Peyer's patch (tissue), 4 donors: ENCODE measurements around the gene RNF220. TPM values are rescaled to one million over a fixed set of nuclear protein-coding genes. Genes with fewer than 3 reads are reported as not detected.

Source experiments
- DNase-seq, 3 donors: peaks; one replicate each; pipeline ENCODE4 v3.0.0-alpha.2; 2017 to 2019
- H3K27ac ChIP-seq, 4 donors: fragments of 200-600 bp; sonication (generic); one replicate each; pipeline ENCODE4 v1.5.1; 2016 to 2019
- H3K27me3 ChIP-seq, 2 donors: fragments of 200-600 bp; sonication (generic); one replicate each; pipeline ENCODE4 v1.5.1; 2019
- H3K36me3 ChIP-seq, 3 donors: fragments of 200-600 bp; sonication (generic); one replicate each; pipeline ENCODE4 v1.5.1; 2016 to 2019
- H3K4me1 ChIP-seq, 4 donors: fragments of 200-600 bp; sonication (generic); one replicate each; pipeline ENCODE4 v1.5.1; 2016 to 2019
- H3K4me3 ChIP-seq, 4 donors: fragments of 200-600 bp; sonication (generic); 1 replicate in 3 of 4; 2 replicates in 1 of 4; pipeline ENCODE4 v1.5.1; 2016 to 2019; ENCODE audit warnings: mild to moderate bottlenecking in 1 of 4
- H3K9me3 ChIP-seq, 4 donors: fragments of 200-600 bp; sonication (generic); one replicate each; pipeline ENCODE4 v1.5.1; 2016 to 2019; ENCODE audit warnings: mild to moderate bottlenecking in 1 of 4
- CTCF ChIP-seq, 6 experiments: fragments of 450-650 bp in 4 of 6; fragments of 200-600 bp in 2 of 6; sonication (generic) in 1 of 6; IDR thresholded peaks; one replicate each; pipeline ENCODE4 v1.5.1; 2017 to 2019; ENCODE audit warnings: antibody characterized with exemption in 6 of 6, mild to moderate bottlenecking in 3 of 6, moderate library complexity in 1 of 6
- POLR2A ChIP-seq, 2 donors: fragments of 450-650 bp; IDR thresholded peaks; one replicate each; pipeline ENCODE4 v1.5.1; 2017; ENCODE audit warnings: antibody characterized with exemption in 2 of 2, mild to moderate bottlenecking in 2 of 2, moderate library complexity in 2 of 2
- total RNA-seq, 4 donors: library from RNA; depleted of rRNA; stranded (reverse); fragments of >200 nt; gene quantifications; one replicate each; pipeline ENCODE4 v1.1.0, GENCODE V29; 2016

The RNF220 gene
- total RNA-seq, 4 donors from 2014 or later: 107 to 152 (median 114) TPM

DNA sequence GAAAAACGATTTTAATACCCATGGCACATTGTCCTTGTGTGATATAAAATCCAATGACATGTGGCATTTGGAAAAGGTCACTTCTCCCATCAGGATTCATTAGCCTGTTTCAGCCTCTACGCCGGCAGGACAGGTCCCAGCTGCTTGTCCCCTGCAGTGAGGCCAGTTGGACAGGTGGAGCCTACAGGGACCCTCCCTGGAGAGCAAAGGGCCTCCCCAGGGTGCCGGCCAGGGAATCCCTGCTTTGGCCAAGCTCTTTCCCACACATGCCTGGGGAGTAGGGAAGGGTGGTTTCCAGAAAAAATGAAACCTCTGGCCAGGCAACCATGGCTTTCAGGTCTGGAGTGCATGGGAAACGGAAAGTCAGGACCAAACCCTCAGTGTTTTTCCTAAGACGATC lies 176.2 kb downstream of the RNF220 start:
- DNase-seq: no peak
- no peaks in the 10 kb centered on the region for H3K36me3 ChIP-seq
- H3K4me1 ChIP-seq: peaks cover 0 to 14% (median 0%) of the 10 kb centered on the region in 4 donors
- no peak overlapping the region for H3K27ac ChIP-seq
- TF ChIP-seq POLR2A (IDR thresholded peaks at IDR 0.05) (no peak), CTCF (IDR thresholded peaks at IDR 0.05) (no peak)
- H3K4me3 ChIP-seq: no peak overlapping the region
- no peaks in the 10 kb centered on the region for H3K27me3 ChIP-seq
- H3K9me3 ChIP-seq: no peaks in the 10 kb centered on the region

GRCh38 chr1:44584167-44584566 lies 179.1 kb downstream of the RNF220 start:
- no peaks in the 10 kb centered on the region for H3K36me3 ChIP-seq
- no peaks in the 10 kb centered on the region for H3K9me3 ChIP-seq
- no peak overlapping the region for H3K4me3 ChIP-seq
- no peak for TF ChIP-seq CTCF (IDR thresholded peaks at IDR 0.05)
- TF ChIP-seq POLR2A (IDR thresholded peaks at IDR 0.05): no peak
- peak in 2 of 3 donors; percentile 75 to 82 for DNase-seq
- H3K27ac ChIP-seq: peak overlapping the region in 3 of 4 donors; percentile 17 to 69 (median 58)
- H3K4me1 ChIP-seq: peaks cover 0 to 35% (median 1%) of the 10 kb centered on the region in 4 donors
- no peaks in the 10 kb centered on the region for H3K27me3 ChIP-seq

DNA sequence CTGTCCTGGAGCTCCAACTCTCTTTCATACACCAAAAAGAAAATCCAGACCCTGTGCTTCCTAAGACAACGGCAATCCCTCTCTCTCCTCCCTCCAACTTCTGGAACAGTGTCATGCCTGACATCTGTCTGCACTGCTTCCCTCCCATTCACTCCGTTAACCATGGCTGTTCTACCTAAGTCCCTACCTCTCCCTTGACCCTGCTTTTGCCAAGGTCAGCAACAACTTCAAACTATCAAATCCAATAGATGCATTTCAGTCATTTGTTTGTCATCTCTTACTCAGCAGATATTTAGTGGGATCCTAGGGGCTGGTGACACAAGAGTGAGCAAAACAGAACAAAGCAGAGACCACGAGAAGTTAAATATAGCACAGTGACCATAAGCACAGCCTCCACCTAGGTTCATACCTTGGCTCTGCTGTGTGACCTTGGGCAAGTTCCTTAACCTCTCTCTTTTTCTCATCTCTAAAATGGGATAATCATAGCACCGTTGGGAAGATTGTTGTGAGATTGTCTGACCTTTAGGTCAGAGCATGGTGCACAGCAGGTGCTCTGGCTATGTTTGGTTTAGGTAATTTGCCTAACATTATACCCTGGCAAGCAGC lies 180.4 kb downstream of the RNF220 start:
- H3K27me3 ChIP-seq: no peaks in the 10 kb centered on the region
- no peak overlapping the region for H3K27ac ChIP-seq
- peaks cover 0 to 35% (median 1%) of the 10 kb centered on the region in 4 donors for H3K4me1 ChIP-seq
- no peaks in the 10 kb centered on the region for H3K9me3 ChIP-seq
- TF ChIP-seq POLR2A (IDR thresholded peaks at IDR 0.05) (no peak), CTCF (IDR thresholded peaks at IDR 0.05) (no peak)
- DNase-seq: no peak
- H3K36me3 ChIP-seq: no peaks in the 10 kb centered on the region
- no peak overlapping the region for H3K4me3 ChIP-seq

DNA sequence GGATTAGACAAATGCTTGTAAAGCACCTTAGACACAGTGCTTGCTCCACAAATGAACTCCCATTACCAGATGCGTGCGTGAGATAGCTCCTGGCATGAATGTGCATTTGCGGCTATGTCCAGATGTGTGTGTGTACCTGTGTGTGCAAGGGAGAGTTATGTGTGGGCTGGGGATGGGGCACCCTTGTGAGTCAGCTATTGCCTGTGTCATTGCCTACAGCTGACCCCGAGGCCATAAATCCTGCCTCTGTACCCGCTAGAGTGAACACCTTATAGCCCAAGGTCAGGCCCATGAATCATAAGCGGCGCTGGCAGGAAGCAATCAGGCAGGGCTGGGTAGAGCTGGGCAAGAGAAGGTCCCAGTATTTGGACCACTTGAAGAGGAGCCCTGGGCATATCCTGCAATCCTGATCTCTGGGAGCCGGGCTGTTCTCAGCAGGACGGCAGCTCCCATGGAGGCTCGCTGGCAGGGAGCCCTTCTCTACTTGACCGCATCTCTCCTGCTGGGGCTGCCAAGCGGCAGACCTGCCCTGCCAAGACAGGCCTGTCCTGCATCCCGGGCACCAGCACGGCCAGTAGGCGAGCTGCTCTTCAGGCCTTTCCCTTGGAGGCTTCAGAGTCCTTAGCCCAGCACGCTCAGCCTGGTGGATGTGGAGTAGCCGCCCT lies 182.9 kb downstream of the RNF220 start:
- H3K27ac ChIP-seq: peak overlapping the region in 3 of 4 donors; percentile 57 to 94 (median 82)
- DNase-seq: peak in 2 of 3 donors; percentile 84 to 90
- H3K9me3 ChIP-seq: no peaks in the 10 kb centered on the region
- H3K27me3 ChIP-seq: no peaks in the 10 kb centered on the region
- peaks cover 0 to 35% (median 1%) of the 10 kb centered on the region in 4 donors for H3K4me1 ChIP-seq
- H3K4me3 ChIP-seq: peak overlapping the region in 1 of 4 donors; percentile 24
- H3K36me3 ChIP-seq: no peaks in the 10 kb centered on the region
- peak; percentile 50 to 58 for TF ChIP-seq POLR2A (IDR thresholded peaks at IDR 0.05)
- TF ChIP-seq CTCF (IDR thresholded peaks at IDR 0.05): no peak

DNA sequence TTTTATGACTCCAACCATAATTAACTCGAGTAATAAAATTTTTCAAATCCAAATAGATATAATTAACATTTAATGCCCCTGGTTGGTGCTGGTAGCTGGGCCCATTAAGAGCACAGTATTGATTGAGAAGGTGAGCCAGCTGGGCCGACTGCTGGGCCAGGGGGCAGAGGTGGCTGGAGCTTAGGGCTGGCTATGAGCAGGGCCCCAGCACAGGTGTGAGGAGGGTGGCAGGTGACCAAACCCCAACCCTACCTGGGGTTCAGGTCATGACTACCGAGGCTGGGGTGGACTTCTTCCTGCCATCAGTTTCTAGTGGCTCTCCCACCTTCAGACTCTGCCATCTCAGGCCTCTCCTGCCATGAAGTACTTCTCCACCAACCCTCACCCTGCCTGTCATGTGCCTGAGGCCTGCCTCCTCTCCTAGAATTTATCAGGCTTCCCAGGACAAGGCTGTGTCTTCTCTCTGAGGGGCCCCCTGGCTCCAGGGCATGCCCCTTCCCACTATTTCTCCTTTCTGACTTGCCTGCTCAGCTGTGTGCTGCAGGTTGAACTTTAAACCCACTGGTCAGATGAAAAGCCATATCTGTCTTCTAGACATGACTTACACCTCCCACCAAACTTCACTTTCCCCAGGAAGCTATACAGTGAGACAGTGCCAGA lies 183.6 kb downstream of the RNF220 start:
- Histone ChIP-seq H3K4me1 (peaks cover 0 to 35% (median 1%) of the 10 kb centered on the region in 4 donors), H3K27me3 (no peaks in the 10 kb centered on the region), H3K27ac (peak overlapping the region in 3 of 4 donors; percentile 34 to 94 (median 82)), H3K4me3 (no peak overlapping the region), H3K9me3 (no peaks in the 10 kb centered on the region), H3K36me3 (no peaks in the 10 kb centered on the region)
- no peak for TF ChIP-seq CTCF (IDR thresholded peaks at IDR 0.05)
- no peak for TF ChIP-seq POLR2A (IDR thresholded peaks at IDR 0.05)
- DNase-seq: peak in 1 of 3 donors; percentile 62
